Measurements from ENCODE around the gene CFAP61.
A peak's percentile ranks its signal among the peaks of the same experiment; 100 is the strongest.
"Not testable (repeated sequence)": the region's sequence is repeated elsewhere in the genome, so short reads cannot be mapped to it uniquely, and the experiment has no call there.

The CFAP61 gene, protein sequence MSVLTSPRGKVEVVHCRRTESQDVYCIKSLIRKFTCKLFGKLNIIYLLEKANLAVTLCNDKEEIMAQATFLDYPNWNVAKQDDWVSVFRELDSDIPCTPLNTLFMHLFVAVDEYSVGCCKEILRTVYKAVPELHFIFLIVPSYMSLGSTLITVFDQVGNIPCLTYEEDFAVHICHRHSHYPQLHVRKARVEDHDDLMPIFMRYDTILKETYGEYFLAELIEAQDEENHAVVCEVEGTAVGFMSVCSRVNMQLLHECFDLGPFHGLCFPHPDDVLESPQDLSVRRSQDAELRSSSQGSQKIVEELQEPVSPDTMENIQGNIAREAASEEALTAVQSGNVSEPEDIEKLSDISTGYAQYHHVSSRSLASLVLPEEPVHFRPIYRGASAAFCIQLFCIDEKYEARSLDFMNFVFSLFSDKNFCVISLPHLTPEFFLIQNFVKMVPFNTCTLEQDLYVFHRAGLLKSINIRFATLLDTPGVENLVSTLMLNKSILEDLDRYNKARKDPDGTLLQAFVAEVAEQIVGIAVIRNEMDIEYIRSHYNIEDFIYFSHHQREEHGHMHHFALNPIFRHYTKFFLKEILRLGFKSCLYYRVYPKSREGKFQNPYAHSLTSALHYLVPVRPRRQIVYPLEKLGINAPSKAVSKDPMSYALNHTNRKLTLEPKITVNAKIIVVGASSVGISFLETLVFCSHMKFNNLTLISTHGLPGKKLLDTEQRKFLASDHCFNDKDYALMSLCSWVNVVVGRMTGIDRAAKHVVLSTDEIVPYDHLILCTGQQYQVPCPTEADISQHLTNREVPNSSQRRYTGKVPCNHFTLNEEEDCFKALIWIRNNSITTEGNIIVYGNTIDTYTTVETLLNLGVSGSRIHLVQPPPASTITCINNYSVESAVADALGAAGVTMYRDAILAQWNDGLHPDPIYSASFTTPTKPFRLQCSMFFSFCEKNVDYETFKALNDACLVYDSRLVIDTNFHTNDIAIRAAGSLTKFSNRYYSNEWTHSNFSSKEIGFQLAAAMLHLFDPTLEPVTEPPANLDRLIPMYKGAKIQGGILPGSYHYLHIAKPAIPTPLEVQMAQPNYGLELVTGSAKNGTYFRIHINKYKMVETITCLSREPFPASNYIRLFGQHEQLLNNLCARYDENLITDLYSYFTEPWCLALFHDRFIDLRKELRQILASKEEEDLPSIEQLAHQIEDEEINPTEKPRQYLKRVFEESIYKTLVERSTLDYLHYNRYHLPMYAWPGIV

DNA sequence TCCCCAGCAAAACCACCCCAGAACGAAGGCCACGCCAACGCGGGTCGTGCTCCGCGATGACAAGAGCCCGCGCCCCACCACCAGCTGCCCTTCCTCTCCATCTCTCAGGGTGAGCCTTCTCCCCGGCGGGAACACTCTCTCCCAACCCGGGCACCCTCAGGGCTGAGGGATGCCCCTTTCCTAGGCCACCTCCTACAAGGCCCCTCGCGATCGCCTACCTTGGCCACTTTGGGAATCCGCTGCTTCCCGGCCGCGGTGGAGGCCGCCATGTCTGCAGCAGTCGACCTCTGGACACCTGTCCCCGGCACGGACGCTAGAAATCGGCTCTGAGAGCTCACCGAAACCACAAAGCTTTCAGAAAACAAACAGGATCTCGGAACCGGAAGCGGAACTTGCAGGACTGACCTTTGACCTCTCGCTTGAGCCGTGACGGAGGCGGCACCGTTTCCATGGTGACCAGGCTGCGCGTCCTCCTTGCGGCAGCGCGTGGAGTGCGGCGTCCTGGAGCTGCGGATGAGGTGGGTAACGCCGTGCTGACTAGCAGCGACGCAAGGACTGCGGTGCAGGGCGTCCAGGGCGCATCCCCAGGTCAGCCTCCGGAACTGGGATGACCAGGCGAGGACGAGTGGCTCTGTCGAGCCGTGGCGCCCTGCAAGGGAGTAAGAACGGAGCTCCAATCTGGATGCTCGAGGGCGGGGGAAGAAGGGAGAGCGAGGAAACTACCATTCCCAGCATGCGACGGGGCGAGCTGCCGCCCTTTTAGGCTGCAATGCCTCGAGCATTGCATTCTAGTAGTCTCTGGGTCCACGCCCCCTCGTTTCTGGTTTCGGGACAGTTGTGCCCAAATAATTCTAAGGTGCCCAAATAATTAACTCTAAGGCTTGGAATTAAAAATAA, at the start of gene CFAP61, which contains the start of gene CRNKL1:
TSS of gene CFAP61 (plus strand) at position 459 of the 897 bp plus-strand sequence. CDS start 4,122 bp downstream, outside the sequence.
TSS of gene CRNKL1 (minus strand) at position 393 of the 897 bp plus-strand sequence. CDS start at position 269, 124 bp downstream.
- Mint-ChIP-seq H3K36me3 (peaks cover 30% of the 10 kb centered on the region), H3K27ac (peak within 1 kb of the TSS; percentile 96), H3K27me3 (peaks cover 5% of the 10 kb centered on the region), H3K9me3 (no peaks in the 10 kb centered on the region), H3K4me1 (peaks cover 22% of the 10 kb centered on the region), H3K4me3 (peak within 1 kb of the TSS; percentile 96)
- peak; percentile 98 for DNase-seq
- CTCF ChIA-PET: interaction anchor here (1.1 to 2.2 kb wide), 4 partner anchors 25 to 542 kb away, joined by 3 to 12 read pairs (median 4); partner anchors contain the start of gene NAA20

DNA sequence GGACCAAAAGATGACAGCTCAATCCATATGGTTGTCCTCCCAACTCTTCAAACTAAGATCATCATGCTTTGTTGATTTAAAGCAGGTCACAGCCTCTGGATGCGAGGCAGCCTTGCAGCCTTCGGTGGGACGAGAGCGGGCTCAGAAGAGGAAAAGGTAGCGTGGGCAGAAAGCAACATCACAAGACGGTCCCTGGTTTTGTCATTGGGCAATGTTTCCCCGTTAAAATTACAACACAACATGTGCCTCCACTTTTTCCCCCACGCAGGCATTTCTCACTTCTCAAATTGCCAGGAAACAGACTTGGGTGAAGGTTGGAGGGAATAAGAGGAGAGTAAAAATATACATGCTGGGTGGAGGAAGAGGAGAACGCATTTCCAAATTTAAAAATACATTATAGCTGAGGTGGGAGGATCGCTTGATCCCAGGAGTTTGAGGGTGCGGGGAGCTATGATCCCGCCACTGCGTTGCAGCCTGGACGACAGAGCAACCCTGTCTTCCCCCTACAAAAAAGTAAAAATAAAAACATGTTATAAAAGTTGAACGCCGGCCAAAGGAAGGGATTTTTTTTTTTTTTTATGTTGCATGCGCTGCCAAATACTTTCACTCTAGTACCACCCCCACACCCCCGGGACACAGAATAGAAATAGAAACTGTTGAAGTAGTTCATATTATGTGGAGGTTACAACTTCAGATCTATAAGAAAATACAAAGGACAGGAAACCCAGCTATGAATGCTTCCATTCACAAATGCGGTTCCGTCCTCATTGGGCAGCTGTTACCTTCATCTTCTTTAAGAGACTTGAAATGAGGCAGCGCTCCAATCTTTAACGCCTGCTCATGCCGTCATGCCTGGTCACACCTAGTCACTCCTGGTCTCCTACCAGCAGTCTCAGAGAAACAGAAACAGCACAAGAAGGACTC, 49.0 kb upstream of the CFAP61 start:
- peaks cover 12% of the 10 kb centered on the region for H3K4me1 Mint-ChIP-seq
- H3K9me3 Mint-ChIP-seq: no peaks in the 10 kb centered on the region
- CTCF ChIA-PET: interaction anchor here (0.7 kb wide), 1 partner anchor 11 kb away, joined by 3 read pairs; no protein-coding TSS in a partner anchor
- peaks cover 65% of the 10 kb centered on the region for H3K27me3 Mint-ChIP-seq
- peak; percentile 32 for DNase-seq
- peak overlapping the region; percentile 29 for H3K4me3 Mint-ChIP-seq
- no peaks in the 10 kb centered on the region for H3K36me3 Mint-ChIP-seq
- H3K27ac Mint-ChIP-seq: no peak overlapping the region

DNA sequence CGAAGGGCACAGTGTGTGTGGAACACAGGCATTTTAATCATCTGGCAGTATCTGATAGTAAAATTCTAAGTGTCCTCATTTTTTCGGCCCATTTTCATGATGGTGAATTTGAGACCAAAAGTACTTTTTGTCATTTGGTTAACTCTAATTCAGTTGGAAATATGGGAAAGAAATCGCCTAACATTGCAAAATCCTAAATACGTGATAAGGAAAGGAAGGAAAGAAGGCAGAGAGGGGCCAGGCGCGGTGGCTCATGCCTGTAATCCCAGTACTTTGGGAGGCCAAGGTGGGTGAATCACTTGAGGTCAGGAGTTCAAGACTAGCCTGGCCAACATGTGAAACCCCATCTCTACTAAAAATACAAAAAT, 48.4 kb upstream of the CFAP61 start:
- peak overlapping the region; percentile 29 for H3K4me3 Mint-ChIP-seq
- CTCF ChIA-PET, H3K36me3 Mint-ChIP-seq, H3K9me3 Mint-ChIP-seq, DNase-seq, H3K27ac Mint-ChIP-seq: not testable (repeated sequence)
- H3K27me3 Mint-ChIP-seq: peaks cover 60% of the 10 kb centered on the region
- peaks cover 12% of the 10 kb centered on the region for H3K4me1 Mint-ChIP-seq

DNA sequence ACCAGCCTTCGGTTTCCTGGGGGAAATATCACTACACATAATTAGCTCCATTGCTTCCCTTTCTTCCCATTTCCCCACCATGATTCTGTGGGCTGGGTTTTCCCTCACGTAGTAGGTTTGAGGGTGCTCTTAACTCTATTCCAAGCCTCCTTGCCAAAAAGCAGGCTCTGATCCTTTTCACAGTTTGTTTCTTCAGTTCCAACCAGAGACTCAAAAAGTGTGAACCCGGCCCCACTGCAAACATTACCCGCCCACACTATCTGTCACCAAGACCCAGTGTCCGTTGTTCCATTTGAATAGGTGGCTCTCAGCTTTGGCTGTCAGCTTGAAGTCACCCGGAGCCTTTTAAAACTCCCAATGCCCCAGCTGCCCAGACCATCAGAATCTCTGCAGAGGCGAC, 47.0 kb upstream of the CFAP61 start:
- H3K4me3 Mint-ChIP-seq: no peak overlapping the region
- H3K27ac Mint-ChIP-seq: no peak overlapping the region
- H3K9me3 Mint-ChIP-seq: no peaks in the 10 kb centered on the region
- CTCF ChIA-PET: interaction anchor here (0.9 kb wide), 1 partner anchor 11 kb away, joined by 3 read pairs; no protein-coding TSS in a partner anchor
- H3K27me3 Mint-ChIP-seq: peaks cover 60% of the 10 kb centered on the region
- no peak for DNase-seq
- peaks cover 12% of the 10 kb centered on the region for H3K4me1 Mint-ChIP-seq
- H3K36me3 Mint-ChIP-seq: no peaks in the 10 kb centered on the region

DNA sequence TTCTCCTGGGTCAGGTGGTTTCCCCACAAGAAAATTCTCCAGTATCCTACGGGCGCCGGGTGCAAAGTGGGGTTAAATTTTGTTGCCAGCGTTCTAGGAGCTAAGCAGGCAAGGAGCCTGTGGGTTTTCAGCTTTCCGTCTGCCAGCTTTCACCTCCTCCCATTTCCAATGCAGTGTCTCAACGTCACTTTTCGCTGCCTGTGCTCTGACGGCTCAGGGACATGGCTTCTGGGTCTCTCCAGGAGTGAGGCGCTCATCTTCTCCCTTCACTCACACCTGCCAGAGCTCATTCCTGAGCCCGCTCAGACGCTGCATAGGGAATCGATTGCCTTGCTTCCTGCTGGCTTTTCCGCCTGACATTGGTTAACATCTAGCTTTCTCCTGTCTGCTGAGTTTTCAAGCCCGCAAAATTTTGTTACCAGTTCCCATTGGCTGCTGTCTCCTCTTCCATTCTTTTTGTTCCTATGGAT, 42.5 kb upstream of the CFAP61 start:
- DNase-seq: no peak
- H3K27ac Mint-ChIP-seq: no peak overlapping the region
- H3K4me1 Mint-ChIP-seq: peaks cover 2% of the 10 kb centered on the region
- CTCF ChIA-PET: no interaction called here
- peaks cover 34% of the 10 kb centered on the region for H3K27me3 Mint-ChIP-seq
- no peaks in the 10 kb centered on the region for H3K9me3 Mint-ChIP-seq
- H3K36me3 Mint-ChIP-seq: no peaks in the 10 kb centered on the region
- no peak overlapping the region for H3K4me3 Mint-ChIP-seq

DNA sequence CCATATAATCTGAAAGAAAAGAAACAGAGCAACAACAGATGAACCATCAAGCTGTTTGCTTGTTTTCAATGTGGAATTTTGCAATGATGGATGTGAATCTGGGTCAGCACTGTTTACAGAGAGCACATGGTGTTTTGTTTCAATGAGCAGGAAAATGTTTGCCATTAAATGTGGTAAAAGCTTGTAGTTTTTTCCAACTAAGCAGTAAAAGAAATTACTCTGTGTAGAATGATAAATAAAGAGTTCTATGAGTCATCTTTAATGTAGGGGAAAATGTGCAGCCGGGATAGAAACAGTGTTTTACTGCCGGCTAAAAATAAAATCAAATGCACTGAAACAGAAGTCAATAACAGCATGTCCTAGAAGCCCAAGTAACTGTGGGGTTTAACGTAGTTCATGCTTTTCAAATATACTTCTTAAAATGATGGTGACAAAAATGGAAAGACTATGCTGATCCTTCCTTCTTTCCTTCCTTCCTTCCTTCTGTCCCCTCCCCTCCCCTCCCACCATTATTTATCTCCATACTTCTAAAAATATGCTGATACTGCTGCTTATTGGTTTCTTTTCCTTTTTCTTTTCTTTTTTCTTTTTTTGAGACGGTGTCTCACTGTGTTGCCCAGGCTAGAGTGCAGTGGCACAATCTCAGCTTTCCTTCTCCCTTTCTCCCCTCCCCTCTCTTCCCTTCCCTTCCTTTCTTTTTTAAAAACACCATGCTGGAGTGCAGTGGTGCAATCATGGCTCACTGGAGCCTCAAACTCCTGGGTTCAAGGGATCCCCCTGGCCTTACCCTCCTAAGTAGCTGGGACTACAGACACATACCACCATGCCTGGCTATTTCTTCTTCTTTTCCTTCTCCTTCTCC, 41.5 kb upstream of the CFAP61 start:
- no peak overlapping the region for H3K4me3 Mint-ChIP-seq
- H3K27me3 Mint-ChIP-seq: peaks cover 25% of the 10 kb centered on the region
- no peak overlapping the region for H3K27ac Mint-ChIP-seq
- no peaks in the 10 kb centered on the region for H3K9me3 Mint-ChIP-seq
- no peaks in the 10 kb centered on the region for H3K36me3 Mint-ChIP-seq
- CTCF ChIA-PET: interaction anchor here (0.7 kb wide), 1 partner anchor 112 kb away, joined by 3 read pairs; no protein-coding TSS in a partner anchor
- peaks cover 3% of the 10 kb centered on the region for H3K4me1 Mint-ChIP-seq
- no peak for DNase-seq

DNA sequence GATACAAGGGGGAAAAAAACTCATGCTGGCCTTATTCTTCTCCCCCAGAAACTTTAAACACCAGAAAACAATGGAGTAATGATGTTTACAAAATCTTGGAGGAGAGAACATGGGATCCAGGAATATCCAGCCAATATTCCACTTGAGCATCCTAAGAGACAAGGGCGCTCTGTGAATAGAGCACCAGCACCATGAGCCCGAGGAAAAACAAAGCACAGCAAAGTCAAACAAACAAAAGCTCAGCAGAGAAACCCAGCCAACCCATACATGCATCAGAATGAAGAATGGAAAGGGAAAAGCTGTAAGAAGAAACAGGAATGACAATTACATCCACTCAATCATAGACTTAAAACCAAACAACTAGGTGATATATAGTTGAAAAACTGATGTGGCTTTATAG, 39.8 kb upstream of the CFAP61 start:
- H3K27me3 Mint-ChIP-seq: peaks cover 25% of the 10 kb centered on the region
- CTCF ChIA-PET: no interaction called here
- H3K27ac Mint-ChIP-seq: no peak overlapping the region
- H3K9me3 Mint-ChIP-seq: no peaks in the 10 kb centered on the region
- H3K36me3 Mint-ChIP-seq: no peaks in the 10 kb centered on the region
- H3K4me3 Mint-ChIP-seq: no peak overlapping the region
- peaks cover 11% of the 10 kb centered on the region for H3K4me1 Mint-ChIP-seq
- no peak for DNase-seq

DNA sequence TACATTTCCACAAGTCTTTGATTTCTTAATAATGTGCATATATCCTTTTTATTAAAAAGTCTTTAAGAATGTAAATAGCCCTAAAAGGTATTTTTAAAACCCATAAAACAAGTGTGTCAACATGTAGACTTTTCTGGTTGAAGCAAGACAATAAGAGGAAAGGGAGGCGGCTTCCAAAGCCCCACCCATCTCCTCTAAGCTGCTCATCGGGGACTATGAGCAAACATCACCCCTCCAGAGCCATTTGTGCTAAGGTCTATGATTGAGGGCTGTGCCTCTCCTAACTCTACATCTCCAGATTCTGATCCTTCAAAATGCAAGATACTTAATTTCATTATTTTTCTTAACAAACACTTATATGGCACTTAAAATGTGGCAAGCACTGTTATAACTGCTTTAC, 37.7 kb upstream of the CFAP61 start:
- DNase-seq: no peak
- Mint-ChIP-seq H3K9me3 (no peaks in the 10 kb centered on the region), H3K36me3 (peaks cover 3% of the 10 kb centered on the region), H3K4me1 (peaks cover 31% of the 10 kb centered on the region), H3K27me3 (peaks cover 20% of the 10 kb centered on the region), H3K4me3 (no peak overlapping the region), H3K27ac (no peak overlapping the region)
- CTCF ChIA-PET: no interaction called here

DNA sequence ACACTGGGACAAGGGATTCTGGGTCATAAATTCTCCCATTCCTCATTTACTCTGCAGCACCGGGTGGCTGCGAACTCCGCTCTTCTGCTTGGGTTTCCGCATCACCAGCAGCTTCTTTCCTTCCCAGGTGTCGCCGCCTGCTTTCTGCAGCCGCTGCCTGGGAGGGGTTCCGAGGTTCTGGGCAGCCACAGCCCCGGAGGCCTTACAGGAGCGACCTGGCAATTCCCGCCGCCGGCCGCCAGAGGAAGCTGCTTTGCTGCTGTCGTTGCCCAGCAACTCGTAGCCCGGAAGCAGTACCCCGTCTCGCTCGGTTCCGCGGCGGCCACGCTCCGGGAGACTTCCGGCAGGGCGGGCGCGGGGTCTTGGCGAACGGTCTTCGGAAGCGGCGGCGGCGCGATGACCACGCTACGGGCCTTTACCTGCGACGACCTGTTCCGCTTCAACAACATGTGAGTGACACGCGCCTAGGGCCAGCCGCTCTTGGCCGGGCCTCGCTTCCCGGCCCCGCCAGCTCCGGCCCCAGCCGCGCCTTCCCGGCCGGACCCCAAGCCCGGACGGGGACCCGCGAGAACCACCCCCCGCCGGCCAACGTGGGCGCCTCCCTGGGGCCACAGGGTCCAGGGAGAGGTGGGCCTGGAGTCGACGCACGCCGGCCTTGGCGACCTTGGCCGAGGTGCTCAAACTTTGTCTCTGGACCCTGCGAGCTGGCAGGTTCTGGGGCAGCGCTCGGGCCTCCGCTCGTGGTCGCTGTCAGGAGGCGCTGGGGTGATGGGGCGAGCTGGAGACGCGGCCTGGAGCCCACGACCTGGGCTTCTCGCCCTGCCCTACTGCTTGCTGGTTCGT, 35.1 kb upstream of the CFAP61 start, which contains the start of gene NAA20:
TSS of gene NAA20 (plus strand) at position 362 of the 843 bp plus-strand sequence. CDS start at position 397, 35 bp downstream.
- Mint-ChIP-seq H3K9me3 (no peaks in the 10 kb centered on the region), H3K27me3 (peaks cover 8% of the 10 kb centered on the region), H3K27ac (peak within 1 kb of the TSS; percentile 87), H3K4me3 (peak within 1 kb of the TSS; percentile 88), H3K4me1 (peaks cover 57% of the 10 kb centered on the region), H3K36me3 (peaks cover 14% of the 10 kb centered on the region)
- DNase-seq: peak; percentile 95
- CTCF ChIA-PET: interaction anchor here (1.0 to 2.5 kb wide), 2 partner anchors 33 to 35 kb away, joined by 3 to 12 read pairs; partner anchors contain the start of genes CFAP61 and CRNKL1

DNA sequence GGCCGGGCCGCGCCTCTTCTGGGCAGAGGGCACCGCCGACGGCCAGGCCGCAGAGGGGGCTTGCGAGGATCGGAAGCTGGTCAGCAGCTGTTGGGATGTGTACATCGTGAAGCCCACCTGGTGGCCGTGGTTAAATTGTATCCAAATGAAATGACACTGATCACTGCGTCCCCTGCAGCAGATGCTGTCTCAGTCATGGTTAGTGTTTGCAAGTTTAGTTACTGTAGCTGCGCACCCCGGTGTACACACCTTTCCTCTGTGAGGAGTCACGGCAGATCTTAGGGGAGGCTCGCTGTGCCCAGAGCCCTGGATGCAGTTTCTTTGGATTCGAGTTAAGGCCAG, 34.5 kb upstream of the CFAP61 start:
- peak; percentile 39 for DNase-seq
- Mint-ChIP-seq H3K36me3 (peaks cover 14% of the 10 kb centered on the region), H3K4me3 (peak overlapping the region; percentile 88), H3K9me3 (no peaks in the 10 kb centered on the region), H3K27ac (peak overlapping the region; percentile 87), H3K27me3 (peaks cover 6% of the 10 kb centered on the region), H3K4me1 (peaks cover 63% of the 10 kb centered on the region)
- CTCF ChIA-PET: interaction anchor here (2.5 kb wide), 1 partner anchor 34 kb away, joined by 12 read pairs; the partner anchor contains the start of genes CFAP61 and CRNKL1

All from activated naive CD4-positive, alpha-beta T cell treated with anti-CD3 and anti-CD28 coated beads, Interleukin-2, amount 10 ng/mL, durations not matched to agents 7 days and 5 days (primary cell).